GM19239 (cell line): ENCODE data around the gene ATRIP.
"Not testable (repeated sequence)": the region's sequence is repeated elsewhere in the genome, so short reads cannot be mapped to it uniquely, and the experiment has no call there.

ENCODE experiments used
- DNase-seq: peaks from one replicate; pipeline ENCODE4 v3.0.0; 2011; ENCODE audit warnings: low spot score; ENCODE audit not compliant: insufficient read length
- FAIRE-seq: peaks from 2 replicates; lab custom pipeline; 2011; peaks lifted over from hg19 to GRCh38; lab: Jason Lieb, UNC

Gene ATRIP

GRCh38 chr3:48446425-48447193 is at the start of gene ATRIP:
TSS of gene ATRIP (plus strand) at chr3:48446737. CDS start at chr3:48446846, 109 bp downstream.
- DNase-seq, result peak; percentile 85
- peak; percentile 55 for FAIRE-seq

- DNase-seq (no peak), FAIRE-seq (no peak)
These were observed 48.5 kb upstream of the ATRIP start for GRCh38 chr3:48397767-48398681.

GRCh38 chr3:48398701-48399386 is 47.7 kb upstream of the ATRIP start:
- FAIRE-seq, result no peak

GRCh38 chr3:48399387-48400172 is 47.0 kb upstream of the ATRIP start:
- DNase-seq, result no peak
- no peak for FAIRE-seq

More at GRCh38 chr3:48398701-48399386, 47.7 kb upstream of the ATRIP start:
- no peak for DNase-seq

GRCh38 chr3:48400824-48401433 is 45.6 kb upstream of the ATRIP start:
- peak; percentile 95 for FAIRE-seq
- DNase-seq, result peak; percentile 87

GRCh38 chr3:48401434-48401901 is 45.1 kb upstream of the ATRIP start:
- not testable (repeated sequence) for FAIRE-seq, DNase-seq

GRCh38 chr3:48402281-48402732 is 44.2 kb upstream of the ATRIP start:
- FAIRE-seq, result no peak
- DNase-seq, result no peak

- no peak for DNase-seq
- no peak for FAIRE-seq
These were observed 43.6 kb upstream of the ATRIP start for GRCh38 chr3:48402907-48403306.

GRCh38 chr3:48403533-48404439 is 42.8 kb upstream of the ATRIP start:
- FAIRE-seq, result no peak
- no peak for DNase-seq

- DNase-seq (no peak), FAIRE-seq (no peak)
These were observed 41.8 kb upstream of the ATRIP start for GRCh38 chr3:48404440-48405342.

GRCh38 chr3:48405343-48405881 is 41.1 kb upstream of the ATRIP start:
- FAIRE-seq (no peak), DNase-seq (no peak)

GRCh38 chr3:48405971-48406370 is 40.6 kb upstream of the ATRIP start:
- DNase-seq (peak; percentile 1), FAIRE-seq (no peak)

- no peak for FAIRE-seq
- peak; percentile 2 for DNase-seq
These were observed 39.8 kb upstream of the ATRIP start for GRCh38 chr3:48406443-48407431.

- no peak for FAIRE-seq
- peak; percentile 1 for DNase-seq
These were observed 38.9 kb upstream of the ATRIP start for GRCh38 chr3:48407542-48408099.

GRCh38 chr3:48408823-48409281 is 37.7 kb upstream of the ATRIP start:
- DNase-seq (peak; percentile 8), FAIRE-seq (no peak)
